H1 (cell line): ENCODE results near the gene ATP10D. TPM values are rescaled to one million over a fixed set of nuclear protein-coding genes. Genes with fewer than 3 reads are reported as not detected.

Source experiments
- BCL11A ChIP-seq, 2 experiments: IDR thresholded peaks; one replicate each; pipeline ENCODE4 v1.6.1; 2011; ENCODE audit warnings: low read depth in 2 of 2, low read length in 2 of 2, mild to moderate bottlenecking in 2 of 2
- SAP30 ChIP-seq: fragments of 300-600 bp; sonication (generic); IDR thresholded peaks from 2 replicates; pipeline ENCODE4 v1.7.1; 2012; ENCODE audit warnings: low read length, moderate library complexity, mild to moderate bottlenecking, inconsistent platforms; ENCODE audit not compliant: insufficient read depth, insufficient replicate concordance
- SRF ChIP-seq: IDR thresholded peaks from 2 replicates; pipeline ENCODE4 v1.6.1; 2011; ENCODE audit warnings: mild to moderate bottlenecking, low read depth, low read length, moderate library complexity
- ZNF274 ChIP-seq: IDR thresholded peaks from 2 replicates; pipeline ENCODE4 v1.7.0; 2012; ENCODE audit warnings: low read length, borderline replicate concordance; ENCODE audit errors: extremely low read depth
- polyA plus RNA-seq, 7 experiments: library from polyadenylated mRNA; depleted of rRNA in 3 of 7; stranded (reverse) in 5 of 7; unstranded in 2 of 7; fragments of >200 nt in 5 of 7; fragments of 200-250 nt in 2 of 7; gene quantifications; 1 replicate in 5 of 7; 2 replicates in 1 of 7; 4 replicates in 1 of 7; pipeline versions ENCODE4 v1.2.1 to v1.2.3, GENCODE V29; 2011 to 2013; ENCODE audit warnings: missing spikeins in 2 of 7, mixed read lengths in 2 of 7
- total RNA-seq: library from RNA; stranded (reverse); fragmentation: NEBNext Ultra II Directional; extraction: Animal tissue kit (Norgen Biotek cat#: 25700); gene quantifications from 2 replicates; pipeline ENCODE4 v1.2.1, GENCODE V29; 2021
- TF ChIP-seq, protein P1 (sequence below): fragments of 300-600 bp; sonication (generic); IDR thresholded peaks from 2 replicates; pipeline ENCODE4 v1.7.1; 2012; ENCODE audit warnings: low read length, moderate library complexity, mild to moderate bottlenecking, inconsistent platforms; ENCODE audit not compliant: insufficient replicate concordance

Gene ATP10D
- total and polyA plus RNA-seq, 2 of the 8 experiments (the other 6 are each of a cell fraction or from before 2014, with no cell fraction given), result 2.9 to 5.9 TPM

DNA sequence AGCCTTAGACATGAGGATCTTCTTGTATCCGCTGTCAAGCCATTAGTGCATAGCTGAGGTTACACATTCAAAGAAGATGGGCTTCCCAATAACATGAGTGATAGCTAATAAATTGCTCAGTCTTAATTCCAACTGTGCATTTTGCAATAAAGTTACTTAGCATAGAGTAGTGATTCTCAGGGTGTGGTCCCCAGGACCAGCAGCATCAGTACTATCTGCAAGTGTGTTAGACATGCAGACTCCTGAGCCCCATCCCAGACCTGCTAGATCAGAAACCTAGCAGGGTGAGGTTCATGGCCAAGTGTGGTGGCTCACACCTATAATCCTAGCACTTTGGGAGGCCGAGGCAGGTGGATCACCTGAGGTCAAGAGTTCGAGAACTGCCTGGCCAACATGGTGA, 20.1 kb downstream of the ATP10D start (continued):
- TF ChIP-seq, protein P1, sequence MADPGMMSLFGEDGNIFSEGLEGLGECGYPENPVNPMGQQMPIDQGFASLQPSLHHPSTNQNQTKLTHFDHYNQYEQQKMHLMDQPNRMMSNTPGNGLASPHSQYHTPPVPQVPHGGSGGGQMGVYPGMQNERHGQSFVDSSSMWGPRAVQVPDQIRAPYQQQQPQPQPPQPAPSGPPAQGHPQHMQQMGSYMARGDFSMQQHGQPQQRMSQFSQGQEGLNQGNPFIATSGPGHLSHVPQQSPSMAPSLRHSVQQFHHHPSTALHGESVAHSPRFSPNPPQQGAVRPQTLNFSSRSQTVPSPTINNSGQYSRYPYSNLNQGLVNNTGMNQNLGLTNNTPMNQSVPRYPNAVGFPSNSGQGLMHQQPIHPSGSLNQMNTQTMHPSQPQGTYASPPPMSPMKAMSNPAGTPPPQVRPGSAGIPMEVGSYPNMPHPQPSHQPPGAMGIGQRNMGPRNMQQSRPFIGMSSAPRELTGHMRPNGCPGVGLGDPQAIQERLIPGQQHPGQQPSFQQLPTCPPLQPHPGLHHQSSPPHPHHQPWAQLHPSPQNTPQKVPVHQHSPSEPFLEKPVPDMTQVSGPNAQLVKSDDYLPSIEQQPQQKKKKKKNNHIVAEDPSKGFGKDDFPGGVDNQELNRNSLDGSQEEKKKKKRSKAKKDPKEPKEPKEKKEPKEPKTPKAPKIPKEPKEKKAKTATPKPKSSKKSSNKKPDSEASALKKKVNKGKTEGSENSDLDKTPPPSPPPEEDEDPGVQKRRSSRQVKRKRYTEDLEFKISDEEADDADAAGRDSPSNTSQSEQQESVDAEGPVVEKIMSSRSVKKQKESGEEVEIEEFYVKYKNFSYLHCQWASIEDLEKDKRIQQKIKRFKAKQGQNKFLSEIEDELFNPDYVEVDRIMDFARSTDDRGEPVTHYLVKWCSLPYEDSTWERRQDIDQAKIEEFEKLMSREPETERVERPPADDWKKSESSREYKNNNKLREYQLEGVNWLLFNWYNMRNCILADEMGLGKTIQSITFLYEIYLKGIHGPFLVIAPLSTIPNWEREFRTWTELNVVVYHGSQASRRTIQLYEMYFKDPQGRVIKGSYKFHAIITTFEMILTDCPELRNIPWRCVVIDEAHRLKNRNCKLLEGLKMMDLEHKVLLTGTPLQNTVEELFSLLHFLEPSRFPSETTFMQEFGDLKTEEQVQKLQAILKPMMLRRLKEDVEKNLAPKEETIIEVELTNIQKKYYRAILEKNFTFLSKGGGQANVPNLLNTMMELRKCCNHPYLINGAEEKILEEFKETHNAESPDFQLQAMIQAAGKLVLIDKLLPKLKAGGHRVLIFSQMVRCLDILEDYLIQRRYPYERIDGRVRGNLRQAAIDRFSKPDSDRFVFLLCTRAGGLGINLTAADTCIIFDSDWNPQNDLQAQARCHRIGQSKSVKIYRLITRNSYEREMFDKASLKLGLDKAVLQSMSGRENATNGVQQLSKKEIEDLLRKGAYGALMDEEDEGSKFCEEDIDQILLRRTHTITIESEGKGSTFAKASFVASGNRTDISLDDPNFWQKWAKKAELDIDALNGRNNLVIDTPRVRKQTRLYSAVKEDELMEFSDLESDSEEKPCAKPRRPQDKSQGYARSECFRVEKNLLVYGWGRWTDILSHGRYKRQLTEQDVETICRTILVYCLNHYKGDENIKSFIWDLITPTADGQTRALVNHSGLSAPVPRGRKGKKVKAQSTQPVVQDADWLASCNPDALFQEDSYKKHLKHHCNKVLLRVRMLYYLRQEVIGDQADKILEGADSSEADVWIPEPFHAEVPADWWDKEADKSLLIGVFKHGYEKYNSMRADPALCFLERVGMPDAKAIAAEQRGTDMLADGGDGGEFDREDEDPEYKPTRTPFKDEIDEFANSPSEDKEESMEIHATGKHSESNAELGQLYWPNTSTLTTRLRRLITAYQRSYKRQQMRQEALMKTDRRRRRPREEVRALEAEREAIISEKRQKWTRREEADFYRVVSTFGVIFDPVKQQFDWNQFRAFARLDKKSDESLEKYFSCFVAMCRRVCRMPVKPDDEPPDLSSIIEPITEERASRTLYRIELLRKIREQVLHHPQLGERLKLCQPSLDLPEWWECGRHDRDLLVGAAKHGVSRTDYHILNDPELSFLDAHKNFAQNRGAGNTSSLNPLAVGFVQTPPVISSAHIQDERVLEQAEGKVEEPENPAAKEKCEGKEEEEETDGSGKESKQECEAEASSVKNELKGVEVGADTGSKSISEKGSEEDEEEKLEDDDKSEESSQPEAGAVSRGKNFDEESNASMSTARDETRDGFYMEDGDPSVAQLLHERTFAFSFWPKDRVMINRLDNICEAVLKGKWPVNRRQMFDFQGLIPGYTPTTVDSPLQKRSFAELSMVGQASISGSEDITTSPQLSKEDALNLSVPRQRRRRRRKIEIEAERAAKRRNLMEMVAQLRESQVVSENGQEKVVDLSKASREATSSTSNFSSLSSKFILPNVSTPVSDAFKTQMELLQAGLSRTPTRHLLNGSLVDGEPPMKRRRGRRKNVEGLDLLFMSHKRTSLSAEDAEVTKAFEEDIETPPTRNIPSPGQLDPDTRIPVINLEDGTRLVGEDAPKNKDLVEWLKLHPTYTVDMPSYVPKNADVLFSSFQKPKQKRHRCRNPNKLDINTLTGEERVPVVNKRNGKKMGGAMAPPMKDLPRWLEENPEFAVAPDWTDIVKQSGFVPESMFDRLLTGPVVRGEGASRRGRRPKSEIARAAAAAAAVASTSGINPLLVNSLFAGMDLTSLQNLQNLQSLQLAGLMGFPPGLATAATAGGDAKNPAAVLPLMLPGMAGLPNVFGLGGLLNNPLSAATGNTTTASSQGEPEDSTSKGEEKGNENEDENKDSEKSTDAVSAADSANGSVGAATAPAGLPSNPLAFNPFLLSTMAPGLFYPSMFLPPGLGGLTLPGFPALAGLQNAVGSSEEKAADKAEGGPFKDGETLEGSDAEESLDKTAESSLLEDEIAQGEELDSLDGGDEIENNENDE, result no peak
- TF ChIP-seq SAP30 (no peak), ZNF274 (no peak), BCL11A (IDR thresholded peaks at IDR 0.05; ENCODE audit: low read depth in 2 of 2, low read length in 2 of 2) (no peak), SRF (no peak)
